Muscle of arm (tissue), 12 donors: ENCODE measurements around the gene JADE2. TPM values are rescaled to one million over a fixed set of nuclear protein-coding genes. Genes with fewer than 3 reads are reported as not detected.
"Not testable (repeated sequence)": the region's sequence is repeated elsewhere in the genome, so short reads cannot be mapped to it uniquely, and the experiment has no call there.

Experiments
- DNase-seq: peaks from one replicate; pipeline ENCODE4 v3.0.0-alpha.2; 2013
- polyA plus RNA-seq, 12 donors: library from polyadenylated mRNA; unstranded; fragments of 120-200 nt; gene quantifications; one replicate each; pipeline ENCODE4 v1.2.1, GENCODE V29; 2013; ENCODE audit not compliant: insufficient read length in 12 of 12

JADE2 gene
- polyA plus RNA-seq, 12 donors, result 0.53 to 15.4 (median 0.92) TPM; not detected in 1

- DNase-seq, result no peak
These were observed 19.1 kb upstream of the JADE2 start for GRCh38 chr5:134506054-134507039.

- no peak for DNase-seq
These were observed 18.0 kb upstream of the JADE2 start for GRCh38 chr5:134507452-134507851.

DNA sequence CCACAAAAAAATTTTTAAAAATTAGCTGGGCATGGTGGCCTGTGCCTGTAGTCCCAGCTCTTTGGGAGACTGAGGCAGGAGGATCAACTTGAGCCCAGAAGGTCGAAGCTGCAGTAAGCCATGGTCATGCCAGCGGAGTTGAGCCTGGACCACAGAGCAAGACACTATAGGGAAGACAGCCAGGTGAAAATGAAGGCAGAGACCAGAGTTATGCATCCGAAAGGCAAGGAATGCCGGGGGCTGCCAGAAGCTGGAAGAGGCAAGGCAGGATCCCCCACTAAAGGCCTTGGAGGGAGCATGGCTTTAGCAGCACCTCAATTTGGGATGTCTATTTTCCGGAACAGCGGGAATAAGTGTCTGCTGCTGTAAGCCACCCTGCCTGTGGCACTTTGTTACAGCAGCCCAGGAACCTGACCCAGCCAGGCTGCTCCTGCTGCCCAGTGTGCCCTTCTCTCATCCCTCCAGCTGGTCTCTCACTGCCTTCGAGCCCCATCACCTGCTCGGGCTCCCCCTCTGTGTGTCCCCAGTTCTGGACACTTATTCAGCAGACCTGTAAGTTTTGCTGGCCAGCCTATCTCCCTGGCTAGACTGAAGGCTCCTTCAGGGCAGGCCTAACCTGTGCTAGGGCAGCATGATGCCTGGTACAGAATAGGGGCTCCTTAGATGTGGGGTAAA lies 16.8 kb upstream of the JADE2 start:
- no peak for DNase-seq

DNA sequence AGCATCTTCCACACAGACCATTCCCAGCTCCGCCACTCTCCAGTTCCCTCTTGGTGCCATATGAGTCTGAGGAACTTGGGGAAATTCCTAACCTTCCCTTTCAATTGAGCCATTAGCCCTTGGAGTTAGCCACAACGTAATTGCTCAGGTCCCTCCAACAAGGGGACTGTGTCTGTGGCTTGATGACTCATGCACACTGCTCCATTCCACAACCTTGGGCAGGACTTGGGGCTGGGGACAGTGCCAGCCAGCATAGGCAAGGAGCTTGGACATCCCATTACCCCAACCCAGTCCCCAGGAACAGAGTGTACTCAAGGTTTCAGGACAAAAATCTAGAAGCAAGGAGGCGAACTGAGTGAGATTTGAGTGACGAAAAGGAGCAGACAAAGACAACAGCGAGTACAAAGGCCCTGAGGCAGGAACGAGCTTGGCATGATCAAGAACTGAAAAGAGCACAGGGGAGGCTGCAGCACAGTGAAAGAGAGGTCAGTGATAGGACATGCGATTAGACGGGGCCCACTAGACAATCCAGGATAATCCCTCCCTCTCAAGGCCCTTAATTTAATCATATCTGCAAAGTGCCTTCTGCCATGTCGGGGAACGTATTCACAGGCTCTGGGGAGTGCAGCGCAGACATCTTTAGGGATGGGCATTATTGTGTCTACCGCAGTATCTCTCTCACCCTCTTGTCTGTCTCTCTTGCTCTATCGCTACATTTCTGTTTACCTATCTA lies 16.0 kb upstream of the JADE2 start:
- no peak for DNase-seq

DNA sequence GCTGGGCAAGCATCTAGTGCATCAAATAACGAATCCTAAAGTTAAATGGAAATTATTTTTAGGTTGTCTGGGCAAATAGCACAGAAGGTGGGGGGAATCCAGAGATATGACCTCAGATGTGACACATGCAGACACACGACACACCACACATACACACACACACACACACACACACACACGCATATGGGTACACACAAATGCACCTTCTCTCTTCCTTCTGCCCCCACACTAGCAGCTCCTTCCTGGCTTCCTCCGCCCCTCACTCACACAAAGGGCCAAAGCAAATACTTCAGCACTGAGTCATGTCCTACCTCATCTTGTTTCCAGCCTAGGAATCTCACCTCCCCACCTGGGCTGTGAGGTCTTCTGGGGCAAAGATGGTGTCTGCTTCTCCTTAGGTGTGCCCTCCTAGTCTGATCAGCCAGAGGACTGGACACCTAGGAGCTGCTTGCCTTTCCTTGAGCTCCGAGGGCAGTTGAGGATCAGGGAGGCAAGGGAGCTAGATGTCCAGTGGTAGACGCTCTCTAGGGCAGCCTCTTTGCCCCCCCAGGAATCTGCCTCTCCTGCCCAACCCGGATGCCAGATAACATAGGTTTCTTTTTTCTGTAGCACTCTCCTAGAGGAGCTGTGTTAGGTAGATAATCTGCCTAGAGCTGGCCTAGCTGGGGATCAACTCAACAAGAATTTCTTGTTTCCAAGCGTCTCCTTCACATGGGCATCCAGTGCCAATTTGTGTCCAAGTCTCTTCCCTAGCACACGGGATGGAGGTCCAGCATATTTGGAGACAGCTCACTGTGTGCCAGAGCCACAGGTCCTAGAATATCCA lies 14.3 kb upstream of the JADE2 start:
- no peak for DNase-seq

GRCh38 chr5:134511796-134512660 lies 13.4 kb upstream of the JADE2 start:
- no peak for DNase-seq

GRCh38 chr5:134512661-134512999 lies 12.8 kb upstream of the JADE2 start:
- DNase-seq, result no peak

GRCh38 chr5:134515801-134516200 lies 9.7 kb upstream of the JADE2 start:
- DNase-seq, result no peak

DNA sequence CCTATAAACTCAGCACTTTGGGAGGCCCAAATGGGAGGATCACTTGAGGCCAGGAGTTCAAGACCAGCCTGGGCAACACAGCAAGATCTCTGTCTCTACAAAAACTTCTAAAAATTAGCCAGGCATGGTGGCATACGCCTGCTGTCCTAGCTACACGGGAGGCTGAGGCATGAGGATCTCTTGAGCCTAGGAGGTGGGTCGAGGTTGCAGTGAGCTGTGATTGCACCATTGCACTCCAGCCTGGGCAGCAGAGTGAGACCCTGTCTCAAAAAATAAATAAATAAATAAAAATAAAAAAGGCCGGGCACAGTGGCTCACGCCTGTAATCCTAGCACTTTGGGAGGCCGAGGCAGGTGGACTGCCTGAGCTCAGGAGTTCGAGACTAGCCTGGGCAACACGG lies 8.5 kb upstream of the JADE2 start:
- not testable (repeated sequence) for DNase-seq

GRCh38 chr5:134517553-134517952 lies 7.9 kb upstream of the JADE2 start:
- DNase-seq, result no peak

DNA sequence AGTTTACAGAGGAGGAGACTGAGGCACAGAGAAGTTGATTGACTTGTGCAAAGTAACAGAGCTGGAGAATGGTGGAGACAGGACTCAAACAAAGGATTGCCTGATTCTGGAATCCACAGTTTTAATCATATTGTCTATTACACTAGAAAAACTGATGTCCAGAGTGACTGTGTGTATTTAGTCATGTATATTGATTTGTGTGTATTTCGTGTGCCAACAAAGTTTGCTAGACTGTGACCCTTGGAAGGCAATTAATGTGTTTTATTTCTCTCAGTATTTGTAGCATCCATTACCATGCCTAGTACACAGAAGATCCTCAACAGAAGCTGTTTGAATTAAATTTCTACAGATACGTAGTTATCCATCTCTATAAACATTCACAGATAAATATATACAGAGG lies 5.5 kb upstream of the JADE2 start:
- DNase-seq, result no peak

GRCh38 chr5:134521841-134522240 lies 3.6 kb upstream of the JADE2 start:
- no peak for DNase-seq

GRCh38 chr5:134523543-134524271 lies 1.8 kb upstream of the JADE2 start:
- no peak for DNase-seq

- peak; percentile 42 for DNase-seq
These were observed 1.1 kb upstream of the JADE2 start for GRCh38 chr5:134524272-134524825.

GRCh38 chr5:134525683-134526482 lies 413 bp downstream of the JADE2 start:
- peak; percentile 76 for DNase-seq

DNA sequence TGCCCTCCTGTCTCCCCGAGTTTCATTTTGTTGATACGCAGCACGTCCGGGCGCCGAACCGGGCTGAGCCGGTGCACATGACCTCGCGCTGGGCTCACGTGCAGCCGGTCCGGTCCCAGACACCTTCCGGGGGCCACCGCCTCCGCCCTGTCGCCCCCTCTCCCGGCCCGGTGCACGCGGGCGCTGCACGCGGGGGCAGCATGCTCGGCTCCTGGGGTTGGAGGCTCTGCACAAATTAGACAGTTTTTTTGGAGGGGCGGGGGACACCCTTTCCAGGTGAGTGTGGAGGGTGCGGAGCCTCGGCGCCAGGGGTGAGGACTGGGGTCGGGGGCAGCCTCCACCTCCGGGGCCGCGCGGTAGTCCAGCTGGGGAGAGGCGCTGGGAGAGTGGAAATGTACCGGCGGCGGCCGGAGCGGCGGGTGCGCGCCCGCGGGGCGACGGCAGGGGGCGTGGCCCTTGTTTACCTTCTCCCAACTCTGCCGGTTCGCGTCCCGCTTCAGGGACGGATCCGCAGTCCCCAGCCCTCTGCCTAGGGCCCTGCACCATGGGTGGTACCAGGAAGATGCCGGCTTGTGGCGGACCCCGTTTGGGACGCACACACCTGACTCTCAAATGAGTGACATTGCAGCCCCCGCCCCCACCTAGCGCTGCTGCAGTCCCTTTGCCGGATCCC lies 1.1 kb downstream of the JADE2 start:
- DNase-seq, result no peak

GRCh38 chr5:134527156-134527960 lies 1.9 kb downstream of the JADE2 start:
- peak; percentile 81 for DNase-seq
